ENCODE data around the gene STYX. TPM values are rescaled to one million over a fixed set of nuclear protein-coding genes. Genes with fewer than 3 reads are reported as not detected.

STYX gene
- total RNA-seq, 1 experiment from 2014 or later = 14.1 TPM

- CTCF ChIA-PET = no interaction called here
- Histone ChIP-seq H3K4me1 (ENCODE audit: insufficient read depth, low read length) (peaks cover 12% of the 10 kb centered on the region), H3K27me3 (ENCODE audit: low read length) (no peaks in the 10 kb centered on the region), H3F3A (ENCODE audit: low read length, unreplicated experiment) (no peaks in the 10 kb centered on the region), H3K79me2 (ENCODE audit: low read length) (peaks cover 69% of the 10 kb centered on the region), H3K36me3 (ENCODE audit: low read depth, low read length) (0 out of 2 replicates have a peak, but pooled peaks cover 5% of the 10 kb centered on the region), H3K4me2 (ENCODE audit: low read length) (no peak overlapping the region), H2AFZ (ENCODE audit: low read length) (no peak overlapping the region), H4K20me1 (ENCODE audit: low read length) (no peaks in the 10 kb centered on the region), H3K9me3 (ENCODE audit: low read length) (no peaks in the 10 kb centered on the region), H3K9ac (ENCODE audit: low read length) (no peak overlapping the region), H3K27ac (ENCODE audit: low read length) (no peak overlapping the region), H3K4me3 (ENCODE audit: low read length) (no peak overlapping the region), H3K9me2 (replicated peaks; ENCODE audit: low read length) (no peaks in the 10 kb centered on the region)
- TF ChIP-seq EZH2 (IDR thresholded peaks at IDR 0.05; ENCODE audit: low read length, unreplicated experiment) (no peak), EZH2phosphoT487 (IDR thresholded peaks at IDR 0.05; ENCODE audit: borderline replicate concordance, low read length) (no peak), CTCF (conservative IDR thresholded peaks at IDR 0.05; ENCODE audit: low read depth, low read length) (no peak)
- intact Hi-C loops (cut with micrococcal nuclease) = no loop called here
- POLR2A ChIA-PET (ENCODE audit: unreplicated experiment) = no interaction called here
- no peak for ATAC-seq
- BruUV-seq (replicated peaks) = no TSS peak
- no peak for DNase-seq
These were observed 10.8 kb downstream of the STYX start for GRCh38 chr14:52740751-52741150.

GRCh38 chr14:52741865-52742264 lies 11.9 kb downstream of the STYX start:
- ChIA-PET POLR2A (ENCODE audit: unreplicated experiment) (interaction anchor here (0.5 to 0.7 kb wide), 5 partner anchors 19 to 40 kb away, joined by 3 to 11 read pairs (median 7); no protein-coding TSS in a partner anchor), CTCF (interaction anchor here (0.7 to 0.9 kb wide), 2 partner anchors 12 to 33 kb away, joined by 3 to 6 read pairs; partner anchors contain the start of gene STYX)
- Histone ChIP-seq H3K4me1 (ENCODE audit: insufficient read depth, low read length) (peaks cover 12% of the 10 kb centered on the region), H3F3A (ENCODE audit: low read length, unreplicated experiment) (no peaks in the 10 kb centered on the region), H3K4me2 (ENCODE audit: low read length) (peak overlapping the region; percentile 19), H3K9ac (ENCODE audit: low read length) (0 out of 2 replicates have a peak overlapping the region, but pooled peaks have one; percentile 3), H3K9me3 (ENCODE audit: low read length) (no peaks in the 10 kb centered on the region), H3K79me2 (ENCODE audit: low read length) (peaks cover 58% of the 10 kb centered on the region), H4K20me1 (ENCODE audit: low read length) (no peaks in the 10 kb centered on the region), H3K27ac (ENCODE audit: low read length) (peak overlapping the region; percentile 51), H3K27me3 (ENCODE audit: low read length) (no peaks in the 10 kb centered on the region), H3K36me3 (ENCODE audit: low read depth, low read length) (peaks cover 10% of the 10 kb centered on the region; the same call in 1 of the 2 replicates), H3K9me2 (replicated peaks; ENCODE audit: low read length) (no peaks in the 10 kb centered on the region), H2AFZ (ENCODE audit: low read length) (no peak overlapping the region), H3K4me3 (ENCODE audit: low read length) (no peak overlapping the region)
- ATAC-seq (no peak), DNase-seq (no peak)
- TF ChIP-seq EZH2phosphoT487 (IDR thresholded peaks at IDR 0.05; ENCODE audit: borderline replicate concordance, low read length) (no peak), EZH2 (IDR thresholded peaks at IDR 0.05; ENCODE audit: low read length, unreplicated experiment) (no peak), CTCF (conservative IDR thresholded peaks at IDR 0.05; ENCODE audit: low read depth, low read length) (no peak)
- no TSS peak for BruUV-seq (replicated peaks)
- intact Hi-C loops (cut with micrococcal nuclease) = no loop called here

GRCh38 chr14:52748647-52749292 lies 18.8 kb downstream of the STYX start:
- ChIA-PET POLR2A (ENCODE audit: unreplicated experiment) (no interaction called here), CTCF (no interaction called here)
- H3K79me2 ChIP-seq (ENCODE audit: low read length) = peaks cover 5% of the 10 kb centered on the region
- H4K20me1 ChIP-seq (ENCODE audit: low read length) = no peaks in the 10 kb centered on the region
- no peaks in the 10 kb centered on the region for H3K4me1 ChIP-seq (ENCODE audit: insufficient read depth, low read length)
- H3K27me3 ChIP-seq (ENCODE audit: low read length) = no peaks in the 10 kb centered on the region
- H3K4me3 ChIP-seq (ENCODE audit: low read length) = no peak overlapping the region
- H3K36me3 ChIP-seq (ENCODE audit: low read depth, low read length) = peaks cover 22% of the 10 kb centered on the region
- H3K27ac ChIP-seq (ENCODE audit: low read length) = no peak overlapping the region
- DNase-seq = no peak
- H3K9me2 ChIP-seq (replicated peaks; ENCODE audit: low read length) = no peaks in the 10 kb centered on the region
- intact Hi-C loops (cut with micrococcal nuclease) = no loop called here
- H3F3A ChIP-seq (ENCODE audit: low read length, unreplicated experiment) = no peaks in the 10 kb centered on the region
- no peak for ATAC-seq
- TF ChIP-seq CTCF (conservative IDR thresholded peaks at IDR 0.05; ENCODE audit: low read depth, low read length) (no peak), EZH2phosphoT487 (IDR thresholded peaks at IDR 0.05; ENCODE audit: borderline replicate concordance, low read length) (no peak)
- BruUV-seq (replicated peaks) = TSS peak; percentile 15
- H3K9ac ChIP-seq (ENCODE audit: low read length) = no peak overlapping the region
- H3K9me3 ChIP-seq (ENCODE audit: low read length) = no peaks in the 10 kb centered on the region
- no peak overlapping the region for H2AFZ ChIP-seq (ENCODE audit: low read length)
- no peak overlapping the region for H3K4me2 ChIP-seq (ENCODE audit: low read length)
